ENCODE data around the gene GNB3. TPM values are rescaled to one million over a fixed set of nuclear protein-coding genes. Genes with fewer than 3 reads are reported as not detected.

GNB3 gene
- total and polyA plus RNA-seq, 2 donors (not counting 3 experiments of a cell fraction or from before 2014, with no cell fraction given), result 9.4 to 12.0 TPM

DNA sequence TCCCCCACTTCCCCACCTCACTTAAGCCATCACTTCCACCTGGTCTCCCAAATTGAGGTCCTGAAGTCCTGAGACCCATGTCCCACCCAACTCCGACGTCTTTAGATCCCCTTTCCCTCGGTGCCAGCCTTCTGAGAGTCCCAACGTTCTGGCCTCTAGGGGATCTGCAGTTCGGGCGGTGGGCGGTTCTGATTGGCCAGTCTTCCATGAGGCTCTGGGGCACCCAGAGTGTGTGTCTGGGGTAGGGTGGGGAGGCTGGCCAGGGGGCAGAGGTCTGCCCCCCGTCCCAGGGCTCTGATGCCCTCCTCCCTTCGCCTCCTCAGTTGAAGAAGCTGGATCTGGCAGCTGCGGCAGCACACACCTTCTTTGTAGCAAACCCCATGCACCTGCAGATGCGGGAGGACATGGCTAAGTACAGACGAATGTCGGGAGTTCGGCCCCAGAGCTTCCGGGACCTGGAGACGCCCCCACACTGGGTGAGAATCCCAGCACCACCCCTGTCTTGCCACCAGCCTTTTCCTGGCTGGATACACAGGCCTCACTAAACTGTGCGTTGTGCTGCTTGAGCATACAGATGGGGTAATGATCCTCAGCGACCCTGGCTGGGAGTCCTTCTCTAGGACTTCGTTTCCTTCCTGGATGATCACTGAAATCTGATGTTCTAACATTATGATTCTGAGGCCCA, 11.0 kb upstream of the GNB3 start:
- peaks cover 20% of the 10 kb centered on the region for H3K4me1 ChIP-seq (ENCODE audit: control insufficient read depth, extremely low read depth, insufficient read depth, low read length)
- no peak overlapping the region for H3K27ac ChIP-seq (ENCODE audit: insufficient read depth, low read depth, low read length)
- H3K4me3 ChIP-seq (replicated peaks in 1 of 3; ENCODE audit: insufficient read depth in 1 of 3, low read depth in 1 of 3, low read length in 3 of 3), result peak overlapping the region; percentile 62 to 89 (median 80)
- H3K9me1 ChIP-seq (replicated peaks; ENCODE audit: control insufficient read depth, extremely low read depth, insufficient read depth, low read length), result no peaks in the 10 kb centered on the region
- H3K9ac ChIP-seq (replicated peaks; ENCODE audit: extremely low read depth, insufficient read depth, low read length), result peak overlapping the region; percentile 76
- FAIRE-seq (peak; percentile 47), DNase-seq (ENCODE audit: low read depth, low spot score) (peak; percentile 72)
- H2AFZ ChIP-seq (ENCODE audit: low read depth, low read length), result peak overlapping the region; percentile 19
- peaks cover 25% of the 10 kb centered on the region for H3K79me2 ChIP-seq (ENCODE audit: control insufficient read depth, insufficient read depth, low read length)
- dilution Hi-C loops (cut with MboI; ENCODE audit: extremely low pct_ligation_motif_present, low sequenced_read_pairs), result no loop called here
- H4K20me1 ChIP-seq (replicated peaks; ENCODE audit: control insufficient read depth, extremely low read depth, insufficient read depth, low read length), result no peaks in the 10 kb centered on the region
- intact Hi-C loops (cut with micrococcal nuclease), result no loop called here
- ChIA-PET POLR2A (interaction anchor here (0.5 to 1.2 kb wide), 4 partner anchors 14 to 90 kb away, joined by 3 to 6 read pairs (median 3); partner anchors contain the start of gene MLF2), CTCF (interaction anchor here (1.3 to 12.0 kb wide), 3 partner anchors 17 to 209 kb away, joined by 3 to 148 read pairs (median 3); partner anchors contain the start of gene MLF2)
- H3K27me3 ChIP-seq (ENCODE audit: control insufficient read depth in 2 of 2, insufficient read depth in 2 of 2, low read length in 2 of 2), result no peaks in the 10 kb centered on the region
- no peaks in the 10 kb centered on the region for H3K9me3 ChIP-seq (replicated peaks; ENCODE audit: control insufficient read depth, insufficient read depth, low read length)
- peak overlapping the region; percentile 81 for H3K4me2 ChIP-seq (ENCODE audit: insufficient read depth, low read length)
- peaks cover 0 to 18% of the 10 kb centered on the region in 2 experiments for H3K36me3 ChIP-seq (ENCODE audit: control insufficient read depth in 2 of 2, extremely low read depth in 1 of 2, insufficient read depth in 2 of 2, low read length in 2 of 2)
- no TSS peak for BruUV-seq (replicated peaks)
- TF ChIP-seq JUN (IDR thresholded peaks at IDR 0.05; ENCODE audit: borderline replicate concordance, insufficient read depth, insufficient read length, low read depth) (no peak), FOS (IDR thresholded peaks at IDR 0.05; ENCODE audit: borderline replicate concordance, insufficient read depth, low read length) (no peak), POLR2AphosphoS5 (IDR thresholded peaks at IDR 0.05; ENCODE audit: insufficient read depth, low read depth, low read length) (no peak), POLR2A (IDR thresholded peaks at IDR 0.05; ENCODE audit: low read depth, low read length) (peak; percentile 1), MYC (IDR thresholded peaks at IDR 0.05; ENCODE audit: low read depth, low read length) (no peak), GATA2 (IDR thresholded peaks at IDR 0.05; ENCODE audit: insufficient read depth, insufficient read length, low read depth, low read length) (no peak), EZH2 (IDR thresholded peaks at IDR 0.05; ENCODE audit: borderline replicate concordance, low read depth, low read length, severe bottlenecking) (no peak)
- TF ChIP-seq, protein P1, sequence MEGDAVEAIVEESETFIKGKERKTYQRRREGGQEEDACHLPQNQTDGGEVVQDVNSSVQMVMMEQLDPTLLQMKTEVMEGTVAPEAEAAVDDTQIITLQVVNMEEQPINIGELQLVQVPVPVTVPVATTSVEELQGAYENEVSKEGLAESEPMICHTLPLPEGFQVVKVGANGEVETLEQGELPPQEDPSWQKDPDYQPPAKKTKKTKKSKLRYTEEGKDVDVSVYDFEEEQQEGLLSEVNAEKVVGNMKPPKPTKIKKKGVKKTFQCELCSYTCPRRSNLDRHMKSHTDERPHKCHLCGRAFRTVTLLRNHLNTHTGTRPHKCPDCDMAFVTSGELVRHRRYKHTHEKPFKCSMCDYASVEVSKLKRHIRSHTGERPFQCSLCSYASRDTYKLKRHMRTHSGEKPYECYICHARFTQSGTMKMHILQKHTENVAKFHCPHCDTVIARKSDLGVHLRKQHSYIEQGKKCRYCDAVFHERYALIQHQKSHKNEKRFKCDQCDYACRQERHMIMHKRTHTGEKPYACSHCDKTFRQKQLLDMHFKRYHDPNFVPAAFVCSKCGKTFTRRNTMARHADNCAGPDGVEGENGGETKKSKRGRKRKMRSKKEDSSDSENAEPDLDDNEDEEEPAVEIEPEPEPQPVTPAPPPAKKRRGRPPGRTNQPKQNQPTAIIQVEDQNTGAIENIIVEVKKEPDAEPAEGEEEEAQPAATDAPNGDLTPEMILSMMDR (IDR thresholded peaks at IDR 0.05; ENCODE audit: extremely low read depth in 1 of 2, insufficient read depth in 1 of 2, low read depth in 1 of 2, low read length in 2 of 2), result peak; percentile 19 to 21
- TF ChIP-seq, protein P2, sequence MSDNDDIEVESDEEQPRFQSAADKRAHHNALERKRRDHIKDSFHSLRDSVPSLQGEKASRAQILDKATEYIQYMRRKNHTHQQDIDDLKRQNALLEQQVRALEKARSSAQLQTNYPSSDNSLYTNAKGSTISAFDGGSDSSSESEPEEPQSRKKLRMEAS (IDR thresholded peaks at IDR 0.05; ENCODE audit: insufficient read depth, insufficient read length), result no peak

All from endothelial cell of umbilical vein (primary cell).